ENCODE measurements around the gene BLM. TPM values are rescaled to one million over a fixed set of nuclear protein-coding genes. Genes with fewer than 3 reads are reported as not detected.

BLM gene
- total and polyA plus RNA-seq, 2 donors (not counting 1 experiment from before 2014, with no cell fraction given) = 1.5 to 1.7 TPM

- Histone ChIP-seq H3K4me3 (replicated peaks in 1 of 4; ENCODE audit: control extremely low read depth in 1 of 4, insufficient read depth in 1 of 4, low read depth in 3 of 4, low read length in 4 of 4) (no peak overlapping the region), H3K27me3 (ENCODE audit: control insufficient read depth, insufficient read depth, low read length) (no peaks in the 10 kb centered on the region), H3K9ac (ENCODE audit: insufficient read depth, low read length) (no peak overlapping the region), H2AFZ (ENCODE audit: low read length) (peak overlapping the region; percentile 17), H3K9me3 (ENCODE audit: control insufficient read depth, insufficient read depth, low read depth, low read length) (no peaks in the 10 kb centered on the region), H3K4me1 (ENCODE audit: control insufficient read depth, extremely low read depth, insufficient read depth, low read length) (no peaks in the 10 kb centered on the region), H3K27ac (ENCODE audit: insufficient read depth, low read length) (no peak overlapping the region), H3K79me2 (ENCODE audit: control insufficient read depth, insufficient read depth, low read length) (no peaks in the 10 kb centered on the region), H4K20me1 (ENCODE audit: control insufficient read depth, extremely low read depth, insufficient read depth, low read length) (no peaks in the 10 kb centered on the region), H3K4me2 (ENCODE audit: extremely low read depth, insufficient read depth, low read length) (peak overlapping the region; percentile 30), H3K36me3 (ENCODE audit: control insufficient read depth, insufficient read depth, low read length) (no peaks in the 10 kb centered on the region)
- DNase-seq (ENCODE audit: low read depth in 2 of 2) = peak in 1 of 2 donors; percentile 3
- no peak for TF ChIP-seq CTCF (conservative IDR thresholded peaks at IDR 0.05 in 1 of 2, IDR thresholded peaks at IDR 0.05 in 1 of 2; ENCODE audit: low read depth in 1 of 2, low read length in 2 of 2)
- no peak for TF ChIP-seq EZH2 (IDR thresholded peaks at IDR 0.05; ENCODE audit: low read length, missing control alignments)
Observed at GRCh38 chr15:90742087-90742486, 24.9 kb downstream of the BLM start.

- Histone ChIP-seq H3K27ac (ENCODE audit: insufficient read depth, low read length) (no peak overlapping the region), H3K4me2 (ENCODE audit: extremely low read depth, insufficient read depth, low read length) (no peak overlapping the region), H3K9ac (ENCODE audit: insufficient read depth, low read length) (no peak overlapping the region), H3K79me2 (ENCODE audit: control insufficient read depth, insufficient read depth, low read length) (no peaks in the 10 kb centered on the region), H3K9me3 (ENCODE audit: control insufficient read depth, insufficient read depth, low read depth, low read length) (no peaks in the 10 kb centered on the region), H3K4me1 (ENCODE audit: control insufficient read depth, extremely low read depth, insufficient read depth, low read length) (no peaks in the 10 kb centered on the region), H3K4me3 (replicated peaks in 1 of 4; ENCODE audit: control extremely low read depth in 1 of 4, insufficient read depth in 1 of 4, low read depth in 3 of 4, low read length in 4 of 4) (no peak overlapping the region), H4K20me1 (ENCODE audit: control insufficient read depth, extremely low read depth, insufficient read depth, low read length) (no peaks in the 10 kb centered on the region), H2AFZ (ENCODE audit: low read length) (no peak overlapping the region), H3K27me3 (ENCODE audit: control insufficient read depth, insufficient read depth, low read length) (no peaks in the 10 kb centered on the region), H3K36me3 (ENCODE audit: control insufficient read depth, insufficient read depth, low read length) (no peaks in the 10 kb centered on the region)
- no peak for DNase-seq (ENCODE audit: low read depth in 2 of 2)
- TF ChIP-seq EZH2 (IDR thresholded peaks at IDR 0.05; ENCODE audit: low read length, missing control alignments) = no peak
- no peak for TF ChIP-seq CTCF (conservative IDR thresholded peaks at IDR 0.05 in 1 of 2, IDR thresholded peaks at IDR 0.05 in 1 of 2; ENCODE audit: low read depth in 1 of 2, low read length in 2 of 2)
Observed at GRCh38 chr15:90743407-90743806, 26.3 kb downstream of the BLM start.

GRCh38 chr15:90744759-90745402 lies 27.7 kb downstream of the BLM start:
- H3K27ac ChIP-seq (ENCODE audit: insufficient read depth, low read length) = no peak overlapping the region
- no peaks in the 10 kb centered on the region for H3K9me3 ChIP-seq (ENCODE audit: control insufficient read depth, insufficient read depth, low read depth, low read length)
- no peaks in the 10 kb centered on the region for H3K79me2 ChIP-seq (ENCODE audit: control insufficient read depth, insufficient read depth, low read length)
- no peak overlapping the region for H3K4me2 ChIP-seq (ENCODE audit: extremely low read depth, insufficient read depth, low read length)
- TF ChIP-seq CTCF (conservative IDR thresholded peaks at IDR 0.05 in 1 of 2, IDR thresholded peaks at IDR 0.05 in 1 of 2; ENCODE audit: low read depth in 1 of 2, low read length in 2 of 2) = no peak
- TF ChIP-seq EZH2 (IDR thresholded peaks at IDR 0.05; ENCODE audit: low read length, missing control alignments) = no peak
- no peaks in the 10 kb centered on the region for H3K36me3 ChIP-seq (ENCODE audit: control insufficient read depth, insufficient read depth, low read length)
- no peak overlapping the region for H3K9ac ChIP-seq (ENCODE audit: insufficient read depth, low read length)
- no peak overlapping the region for H2AFZ ChIP-seq (ENCODE audit: low read length)
- H3K4me3 ChIP-seq (replicated peaks in 1 of 4; ENCODE audit: control extremely low read depth in 1 of 4, insufficient read depth in 1 of 4, low read depth in 3 of 4, low read length in 4 of 4) = no peak overlapping the region
- no peaks in the 10 kb centered on the region for H3K27me3 ChIP-seq (ENCODE audit: control insufficient read depth, insufficient read depth, low read length)
- no peaks in the 10 kb centered on the region for H4K20me1 ChIP-seq (ENCODE audit: control insufficient read depth, extremely low read depth, insufficient read depth, low read length)
- no peak for DNase-seq (ENCODE audit: low read depth in 2 of 2)
- no peaks in the 10 kb centered on the region for H3K4me1 ChIP-seq (ENCODE audit: control insufficient read depth, extremely low read depth, insufficient read depth, low read length)
